ENCODE results near the gene CTNND1. TPM values are rescaled to one million over a fixed set of nuclear protein-coding genes. Genes with fewer than 3 reads are reported as not detected.
"Not testable (repeated sequence)": the region's sequence is repeated elsewhere in the genome, so short reads cannot be mapped to it uniquely, and the experiment has no call there.

Gene CTNND1
- 100 to 1,000 TPM in 2 of 4 donors, 10 to 100 TPM in 2; 85.5 to 174 (median 105) TPM for total RNA-seq

DNA sequence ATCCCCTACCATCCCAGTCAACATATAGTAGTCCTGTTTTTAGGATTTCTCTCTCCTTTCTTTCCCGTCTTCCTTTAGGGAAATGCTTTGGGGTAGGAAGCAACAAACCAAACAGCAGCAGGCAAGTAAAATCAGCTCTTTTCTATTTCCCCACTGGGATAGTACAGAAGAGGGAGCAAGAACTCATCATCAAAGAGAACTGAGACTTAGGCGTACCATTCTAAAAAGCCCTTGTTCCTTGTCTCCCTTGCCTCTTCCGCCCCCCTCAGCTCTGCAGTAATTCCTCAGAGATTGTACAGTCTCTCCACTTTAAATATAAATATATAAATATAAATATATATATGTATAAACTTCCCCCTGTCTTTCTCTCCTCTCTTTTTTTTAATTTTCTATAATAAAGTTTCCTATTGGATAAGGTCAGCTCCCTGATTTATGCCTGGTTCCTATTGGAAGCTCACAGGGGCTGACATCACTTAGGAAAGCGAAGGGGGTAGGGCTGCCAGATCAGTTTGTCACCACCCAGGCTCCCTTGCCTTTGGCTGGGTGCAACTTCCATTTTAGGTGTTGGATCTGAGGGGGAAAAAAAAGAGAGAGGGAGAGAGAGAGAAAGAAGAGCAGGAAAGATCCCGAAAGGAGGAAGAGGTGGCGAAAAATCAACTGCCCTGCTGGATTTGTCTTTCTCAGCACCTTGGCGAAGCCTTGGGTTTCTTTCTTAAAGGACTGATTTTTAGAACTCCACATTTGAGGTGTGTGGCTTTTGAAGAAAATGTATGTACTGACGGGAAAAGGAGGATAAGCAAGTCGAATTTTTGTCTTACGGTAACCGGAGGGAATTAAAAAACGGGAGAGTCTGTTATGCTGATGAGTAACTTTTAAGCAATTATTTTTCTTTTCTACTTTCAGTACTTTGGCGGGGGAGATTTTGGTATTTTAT is at the start of gene CTNND1:
Gene CTNND1 (plus strand): TSS at position 502 of the 934 bp plus-strand sequence. CDS start 29,677 bp downstream, outside the sequence.
- TF ChIP-seq CTCF (IDR thresholded peaks at IDR 0.05): no peak
- peak; percentile 99 for ATAC-seq (ENCODE audit: low FRiP score)
- no peak for DNase-seq (ENCODE audit: low spot score)

DNA sequence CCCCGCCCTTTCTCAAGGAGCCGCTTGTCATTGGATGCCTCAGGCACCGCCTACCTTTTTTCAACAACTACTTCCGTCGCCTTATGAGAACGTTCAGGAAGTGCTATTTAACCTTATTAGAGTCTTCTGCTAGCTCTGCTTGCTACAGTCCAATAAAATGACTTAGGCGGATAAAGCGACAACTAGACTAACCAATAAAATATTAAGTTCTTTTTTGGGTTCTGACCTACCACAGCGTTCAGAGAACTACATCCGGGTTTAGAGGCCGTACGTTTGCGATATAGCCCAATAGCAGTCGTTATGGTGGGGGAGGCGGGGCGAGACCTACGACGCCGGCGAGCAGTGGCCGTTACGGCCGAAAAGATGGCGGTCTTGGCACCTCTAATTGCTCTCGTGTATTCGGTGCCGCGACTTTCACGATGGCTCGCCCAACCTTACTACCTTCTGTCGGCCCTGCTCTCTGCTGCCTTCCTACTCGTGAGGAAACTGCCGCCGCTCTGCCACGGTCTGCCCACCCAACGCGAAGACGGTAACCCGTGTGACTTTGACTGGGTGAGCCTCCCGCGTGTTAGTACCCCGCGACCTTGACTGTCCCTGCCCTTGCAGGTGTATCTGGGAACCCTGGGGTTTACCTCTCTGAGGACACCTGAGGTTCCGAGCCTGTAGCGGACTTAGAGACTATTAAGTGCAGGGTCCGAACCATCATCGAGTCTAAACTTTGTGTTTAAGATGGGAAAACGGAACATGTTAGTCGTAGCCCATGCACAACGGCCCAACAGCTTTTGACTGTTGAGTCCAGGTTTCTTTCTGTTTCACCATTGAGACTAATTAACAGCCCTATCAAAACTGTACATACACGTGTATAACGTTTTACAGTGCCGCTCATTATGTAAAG is 49.1 kb upstream of the CTNND1 start, which contains the start of gene TMX2:
Gene TMX2 (plus strand): TSS at position 338 of the 895 bp plus-strand sequence. CDS start 26 bp downstream, at position 364.
- peak; percentile 98 for ATAC-seq (ENCODE audit: low FRiP score)
- no peak for TF ChIP-seq CTCF (IDR thresholded peaks at IDR 0.05)
- peak; percentile 56 for DNase-seq (ENCODE audit: low spot score)

DNA sequence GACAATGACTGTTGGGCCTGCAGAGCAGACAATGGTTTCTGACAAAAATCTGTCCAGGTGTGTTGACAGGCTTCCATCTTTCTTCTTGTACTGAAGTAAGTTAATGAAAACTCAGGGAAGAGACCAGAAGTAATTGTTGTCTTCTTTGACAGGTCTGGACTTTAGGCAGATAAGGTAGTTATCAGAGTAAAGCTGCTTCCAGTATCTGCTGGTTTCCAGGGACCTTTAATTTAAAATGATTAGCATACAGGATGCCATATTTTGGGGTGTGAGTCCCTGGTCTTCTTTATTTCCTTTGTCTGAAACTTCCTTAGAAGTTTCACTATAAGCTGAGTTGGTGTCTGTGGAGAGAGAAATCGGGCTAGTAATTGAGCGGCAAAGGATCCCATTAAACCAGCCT is 47.8 kb upstream of the CTNND1 start:
- no peak for ATAC-seq (ENCODE audit: low FRiP score)
- TF ChIP-seq CTCF (IDR thresholded peaks at IDR 0.05): no peak
- DNase-seq (ENCODE audit: low spot score): no peak

DNA sequence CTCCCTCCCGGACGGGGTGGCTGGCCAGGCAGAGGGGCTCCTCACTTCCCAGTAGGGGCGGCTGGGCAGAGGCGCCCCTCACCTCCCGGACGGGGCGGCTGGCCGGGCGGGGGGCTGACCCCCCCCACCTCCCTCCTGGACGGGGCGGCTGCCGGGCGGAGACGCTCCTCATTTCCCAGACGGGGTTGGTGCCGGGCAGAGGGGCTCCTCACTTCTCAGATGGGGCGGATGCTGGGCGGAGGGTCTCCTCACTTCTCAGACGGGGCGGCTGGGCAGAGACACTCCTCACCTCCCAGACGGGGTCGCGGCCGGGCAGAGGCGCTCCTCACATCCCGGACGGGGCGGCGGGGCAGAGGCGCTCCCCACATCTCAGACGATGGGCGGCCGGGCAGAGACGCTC is 44.9 kb upstream of the CTNND1 start:
- not testable (repeated sequence) for DNase-seq (ENCODE audit: low spot score); ATAC-seq (ENCODE audit: low FRiP score)

GRCh38 chr11:57727185-57727584 is 34.4 kb upstream of the CTNND1 start:
- ATAC-seq (ENCODE audit: low FRiP score): no peak
- DNase-seq (ENCODE audit: low spot score): no peak
- TF ChIP-seq CTCF (IDR thresholded peaks at IDR 0.05): no peak

DNA sequence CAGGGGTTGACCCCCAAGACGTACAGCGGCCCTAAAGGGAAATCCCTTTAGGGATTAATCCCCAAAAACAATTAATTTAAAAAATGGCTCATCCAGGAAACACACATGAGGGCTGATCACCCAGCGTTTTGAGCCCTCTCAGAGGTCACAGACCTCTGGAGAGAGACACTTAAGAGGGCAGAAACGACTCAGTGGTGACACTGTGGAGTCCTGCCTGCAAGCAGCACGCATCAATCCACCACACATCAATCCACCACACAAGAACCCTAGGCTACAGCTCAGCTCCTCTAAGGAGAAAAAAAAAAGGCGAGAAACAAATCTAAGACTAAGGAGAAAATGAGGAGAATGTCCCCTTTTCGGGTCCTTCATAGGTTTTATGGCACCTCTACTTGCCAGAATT is 32.8 kb upstream of the CTNND1 start:
- ATAC-seq (ENCODE audit: low FRiP score): no peak
- no peak for TF ChIP-seq CTCF (IDR thresholded peaks at IDR 0.05)
- no peak for DNase-seq (ENCODE audit: low spot score)

- DNase-seq (ENCODE audit: low spot score) (no peak), ATAC-seq (ENCODE audit: low FRiP score) (no peak)
- no peak for TF ChIP-seq CTCF (IDR thresholded peaks at IDR 0.05)
Observed at GRCh38 chr11:57729479-57729878, 32.1 kb upstream of the CTNND1 start.
